Neural progenitor cell (in vitro differentiated cells): ENCODE measurements around the gene ZMIZ1.

Experiments used
- EZH2 ChIP-seq: fragments of 200-600 bp; sonication (generic); IDR thresholded peaks from 2 replicates; pipeline ENCODE4 v1.6.1; 2017; ENCODE audit warnings: antibody characterized with exemption, mild to moderate bottlenecking, moderate library complexity
- EZH2phosphoT487 ChIP-seq: fragments of 200-600 bp; sonication (generic); IDR thresholded peaks from 2 replicates; pipeline ENCODE4 v1.6.1; 2017; ENCODE audit warnings: antibody characterized with exemption
- TF ChIP-seq, protein P1 (sequence below): fragments of 200-600 bp; sonication (generic); IDR thresholded peaks from 2 replicates; pipeline ENCODE4 v1.5.1; 2017; ENCODE audit warnings: antibody characterized with exemption, mild to moderate bottlenecking

DNA sequence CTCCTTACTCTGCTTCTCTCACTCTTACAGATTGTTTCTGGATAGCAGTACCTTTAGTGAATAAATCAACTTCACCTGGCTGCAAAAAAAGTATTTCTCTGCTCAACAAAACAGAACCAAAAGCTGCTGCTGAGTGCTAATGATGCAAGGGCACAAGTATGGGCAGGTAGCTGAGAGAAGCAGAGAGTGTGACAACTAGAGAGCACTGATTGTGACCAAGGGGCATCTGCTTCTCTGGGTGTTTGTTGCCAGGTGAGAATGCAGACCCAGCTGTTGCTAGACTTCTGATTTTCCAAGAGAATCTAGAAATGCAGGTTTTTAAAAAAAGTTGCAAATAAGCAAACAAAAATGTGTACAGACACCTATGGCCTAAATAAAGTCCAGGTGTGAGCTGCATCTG is 253.2 kb downstream of the ZMIZ1 start:
- TF ChIP-seq EZH2phosphoT487, result no peak
- TF ChIP-seq, protein P1, sequence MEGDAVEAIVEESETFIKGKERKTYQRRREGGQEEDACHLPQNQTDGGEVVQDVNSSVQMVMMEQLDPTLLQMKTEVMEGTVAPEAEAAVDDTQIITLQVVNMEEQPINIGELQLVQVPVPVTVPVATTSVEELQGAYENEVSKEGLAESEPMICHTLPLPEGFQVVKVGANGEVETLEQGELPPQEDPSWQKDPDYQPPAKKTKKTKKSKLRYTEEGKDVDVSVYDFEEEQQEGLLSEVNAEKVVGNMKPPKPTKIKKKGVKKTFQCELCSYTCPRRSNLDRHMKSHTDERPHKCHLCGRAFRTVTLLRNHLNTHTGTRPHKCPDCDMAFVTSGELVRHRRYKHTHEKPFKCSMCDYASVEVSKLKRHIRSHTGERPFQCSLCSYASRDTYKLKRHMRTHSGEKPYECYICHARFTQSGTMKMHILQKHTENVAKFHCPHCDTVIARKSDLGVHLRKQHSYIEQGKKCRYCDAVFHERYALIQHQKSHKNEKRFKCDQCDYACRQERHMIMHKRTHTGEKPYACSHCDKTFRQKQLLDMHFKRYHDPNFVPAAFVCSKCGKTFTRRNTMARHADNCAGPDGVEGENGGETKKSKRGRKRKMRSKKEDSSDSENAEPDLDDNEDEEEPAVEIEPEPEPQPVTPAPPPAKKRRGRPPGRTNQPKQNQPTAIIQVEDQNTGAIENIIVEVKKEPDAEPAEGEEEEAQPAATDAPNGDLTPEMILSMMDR, result no peak
- no peak for TF ChIP-seq EZH2
